GM12801 (cell line): ENCODE data around the gene CDH1.

Source experiments
- CTCF ChIP-seq: IDR thresholded peaks from one replicate; pipeline ENCODE4 v1.5.1; 2011; ENCODE audit warnings: control low read depth; ENCODE audit not compliant: insufficient read length; ENCODE audit errors: extremely low read depth

Gene CDH1

GRCh38 chr16:68848786-68849185, 111.7 kb downstream of the CDH1 start:
- no peak for TF ChIP-seq CTCF

- TF ChIP-seq CTCF, result no peak
Observed at GRCh38 chr16:68850481-68850880, 113.4 kb downstream of the CDH1 start.

GRCh38 chr16:68851601-68852000, 114.5 kb downstream of the CDH1 start:
- no peak for TF ChIP-seq CTCF

GRCh38 chr16:68857479-68857878, 120.4 kb downstream of the CDH1 start:
- TF ChIP-seq CTCF, result no peak

- no peak for TF ChIP-seq CTCF
Observed at GRCh38 chr16:68859828-68860227, 122.7 kb downstream of the CDH1 start.

- no peak for TF ChIP-seq CTCF
Observed at GRCh38 chr16:68860978-68861892, 124.1 kb downstream of the CDH1 start.

- TF ChIP-seq CTCF, result no peak
Observed at GRCh38 chr16:68866933-68867332, 129.8 kb downstream of the CDH1 start.
